Activated CD8-positive, alpha-beta memory T cell treated with anti-CD3 and anti-CD28 coated beads, Interleukin-2, amount 50 U/mL, for 24 hours (primary cell): ENCODE measurements around the gene XPNPEP2.

Source experiments
- DNase-seq: peaks from one replicate; pipeline ENCODE4 v3.0.0-alpha.2; 2020; ENCODE audit errors: extremely low read depth

Gene XPNPEP2

DNA sequence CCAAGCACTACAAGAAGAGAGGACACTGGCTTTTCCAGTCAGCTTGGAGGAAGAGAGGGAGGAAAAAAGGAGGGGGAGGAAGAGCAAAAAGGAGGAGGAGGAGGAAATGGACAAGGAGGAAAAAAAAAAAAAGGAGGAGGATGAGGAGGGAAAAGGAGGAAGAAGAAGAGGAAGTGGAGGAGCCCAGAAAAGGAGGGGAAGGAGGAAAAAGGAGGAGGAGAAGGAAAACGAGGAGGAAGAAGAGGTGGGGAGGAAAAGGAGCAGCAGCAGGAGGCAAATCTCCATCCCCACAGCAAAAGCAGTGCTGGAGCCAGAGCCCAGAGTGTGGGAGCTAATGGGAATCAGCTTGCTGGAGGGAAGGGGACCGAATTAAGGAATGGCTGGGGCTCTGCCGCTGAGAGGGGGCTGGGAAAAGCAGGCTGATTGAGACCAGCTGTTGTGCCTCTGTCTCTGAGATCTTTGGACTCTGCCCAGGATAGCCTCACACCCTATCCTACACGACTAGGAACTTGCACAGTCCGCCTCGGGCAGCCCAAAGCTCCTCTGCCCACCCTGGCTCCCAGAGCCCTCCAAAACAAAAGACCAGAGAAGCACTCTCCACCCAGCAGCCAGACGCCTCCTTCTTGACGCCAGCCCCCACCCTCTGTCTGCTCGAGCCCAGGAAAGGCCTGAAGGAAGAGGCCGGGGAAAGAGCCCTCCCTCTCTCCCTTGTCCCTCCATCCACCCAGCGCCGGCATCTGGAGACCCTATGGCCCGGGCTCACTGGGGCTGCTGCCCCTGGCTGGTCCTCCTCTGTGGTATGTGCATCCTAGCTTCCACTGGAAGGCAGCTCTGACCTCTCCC, at the start of gene XPNPEP2:
Gene XPNPEP2 (plus strand): TSS at position 514 of the 843 bp plus-strand sequence. CDS start 235 bp downstream, at position 749.
- DNase-seq = no peak

GRCh38 chrX:129689796-129690195, 49.0 kb upstream of the XPNPEP2 start:
- DNase-seq = no peak

DNA sequence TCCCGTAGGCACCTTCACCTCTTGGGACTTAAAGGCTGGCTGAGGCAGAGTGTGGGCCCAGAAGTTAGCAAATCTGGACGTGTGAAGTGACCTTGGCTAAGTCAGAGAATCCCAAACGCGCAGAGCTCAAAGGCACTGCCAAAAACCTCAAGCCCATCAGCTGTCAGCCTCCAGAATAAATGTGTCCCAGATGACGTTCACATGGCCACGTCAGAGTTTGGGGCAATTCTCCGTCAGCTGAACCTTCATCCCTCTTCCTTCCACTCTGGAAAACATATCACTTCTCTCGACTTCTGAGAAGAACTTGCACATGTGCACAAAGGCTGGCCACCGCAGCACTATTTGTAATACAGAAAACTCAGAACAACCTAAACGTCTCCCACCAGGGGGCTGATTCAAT, 48.3 kb upstream of the XPNPEP2 start:
- no peak for DNase-seq

DNA sequence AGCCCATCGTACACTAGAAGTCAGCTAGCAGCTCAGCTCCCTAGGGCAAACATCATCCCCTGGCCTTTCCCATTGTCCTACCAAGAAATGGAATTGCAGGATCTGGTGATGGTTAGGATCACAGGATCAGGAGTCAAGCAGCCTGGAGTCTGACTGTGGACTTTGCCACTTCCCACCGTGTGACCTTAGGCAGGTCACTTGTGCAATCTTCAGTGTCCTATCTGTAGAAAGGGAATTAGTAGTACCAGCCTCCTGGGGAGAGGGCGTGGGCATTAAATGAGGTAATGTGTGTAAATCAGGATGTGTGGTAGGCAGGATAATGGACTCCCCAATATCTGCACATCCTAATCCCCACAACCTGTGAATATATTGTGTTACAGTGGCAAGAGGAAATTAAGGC, 45.4 kb upstream of the XPNPEP2 start:
- no peak for DNase-seq

DNA sequence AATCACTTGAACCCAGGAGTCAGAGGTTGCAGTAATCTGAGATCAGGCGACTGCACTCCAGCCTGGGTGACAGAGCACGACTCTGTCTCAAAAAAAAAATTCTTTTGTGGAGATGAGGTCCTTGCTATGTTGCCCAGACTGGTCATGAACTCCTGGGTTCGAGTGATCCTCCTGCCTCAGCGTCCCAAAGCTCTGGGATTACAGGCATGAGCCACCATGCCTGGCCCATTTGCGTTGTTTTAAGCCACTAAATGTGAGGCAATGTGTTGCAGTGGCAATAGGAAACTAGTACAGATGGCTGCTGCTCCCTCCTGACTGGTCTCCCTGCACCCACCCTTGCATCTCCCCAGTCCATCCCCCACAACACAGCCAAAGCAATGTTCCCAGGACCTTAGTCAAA, 44.0 kb upstream of the XPNPEP2 start:
- no peak for DNase-seq

DNA sequence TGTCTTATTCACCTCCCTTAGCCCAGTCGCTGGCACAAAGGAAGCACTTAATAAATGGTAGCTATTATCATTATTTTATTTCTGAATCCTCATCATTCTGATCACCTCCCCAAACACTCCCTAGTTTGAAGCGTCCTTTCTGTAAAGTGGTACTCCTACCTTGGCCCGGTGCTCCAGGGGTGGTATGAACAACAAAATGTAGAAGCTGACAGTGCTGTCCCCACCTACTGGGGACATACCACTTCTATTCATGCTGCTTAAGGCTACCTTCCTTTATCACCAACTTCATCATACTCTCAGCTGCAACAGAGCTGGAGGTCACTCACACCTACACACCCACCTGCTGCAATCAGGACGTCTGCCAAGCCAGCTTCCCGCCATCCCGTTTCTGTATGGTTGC, 43.2 kb upstream of the XPNPEP2 start:
- no peak for DNase-seq

DNA sequence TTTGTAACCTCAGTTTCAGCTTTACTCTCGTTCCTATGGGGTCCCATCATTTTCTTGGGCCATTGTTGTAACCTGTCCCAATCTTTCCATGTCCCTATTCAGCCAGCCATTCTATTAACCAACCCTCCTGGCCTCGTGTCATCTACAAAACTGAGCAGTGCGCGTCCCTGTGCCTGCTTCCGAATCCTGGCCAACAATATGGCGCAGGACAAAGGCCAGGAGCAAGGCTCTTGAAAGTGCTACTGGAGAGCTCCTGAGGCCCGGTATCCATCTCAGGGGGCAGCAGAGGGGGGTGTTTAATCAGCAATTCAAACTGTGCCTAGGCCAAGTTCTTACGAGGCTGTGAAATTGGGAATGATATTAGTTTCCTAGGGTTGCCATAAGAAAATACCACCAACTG, 42.8 kb upstream of the XPNPEP2 start:
- no peak for DNase-seq

DNA sequence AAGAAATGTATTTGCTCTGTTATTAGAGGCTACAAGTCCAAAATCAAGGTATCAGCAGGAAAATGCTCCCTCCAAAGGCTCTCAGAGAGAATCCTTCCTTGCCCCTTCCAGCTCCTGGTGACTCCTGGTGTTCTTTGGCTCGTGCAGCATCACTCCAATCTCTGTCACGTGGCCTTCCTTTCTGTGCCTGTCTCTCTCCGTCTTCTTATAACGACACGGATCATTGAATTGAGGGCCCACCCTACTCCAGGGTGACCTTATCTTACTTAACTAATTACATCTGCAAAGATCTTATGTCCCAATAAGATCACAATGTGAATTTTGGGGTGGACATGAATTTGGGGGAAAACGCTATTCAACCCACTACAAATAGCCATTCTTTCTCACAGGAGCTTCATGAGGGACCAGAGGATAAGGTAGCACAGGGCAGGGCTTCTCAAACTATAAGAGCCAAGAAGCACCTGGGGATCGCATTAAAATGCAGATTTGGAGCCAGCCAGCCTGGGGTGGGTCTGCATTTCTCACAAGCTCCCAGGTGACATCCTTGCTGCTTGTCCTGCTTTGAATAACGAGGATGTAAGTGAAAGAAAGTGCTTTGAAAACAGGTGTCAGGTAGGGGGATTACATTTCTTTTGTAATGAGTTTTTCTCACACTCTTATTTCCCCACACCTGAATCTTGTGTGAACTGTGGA, 42.2 kb upstream of the XPNPEP2 start:
- DNase-seq = no peak

- no peak for DNase-seq
Observed at GRCh38 chrX:129697204-129697829, 41.5 kb upstream of the XPNPEP2 start.

- DNase-seq = no peak
Observed at GRCh38 chrX:129698150-129698549, 40.6 kb upstream of the XPNPEP2 start.

- DNase-seq = no peak
Observed at GRCh38 chrX:129700536-129700935, 38.2 kb upstream of the XPNPEP2 start.

DNA sequence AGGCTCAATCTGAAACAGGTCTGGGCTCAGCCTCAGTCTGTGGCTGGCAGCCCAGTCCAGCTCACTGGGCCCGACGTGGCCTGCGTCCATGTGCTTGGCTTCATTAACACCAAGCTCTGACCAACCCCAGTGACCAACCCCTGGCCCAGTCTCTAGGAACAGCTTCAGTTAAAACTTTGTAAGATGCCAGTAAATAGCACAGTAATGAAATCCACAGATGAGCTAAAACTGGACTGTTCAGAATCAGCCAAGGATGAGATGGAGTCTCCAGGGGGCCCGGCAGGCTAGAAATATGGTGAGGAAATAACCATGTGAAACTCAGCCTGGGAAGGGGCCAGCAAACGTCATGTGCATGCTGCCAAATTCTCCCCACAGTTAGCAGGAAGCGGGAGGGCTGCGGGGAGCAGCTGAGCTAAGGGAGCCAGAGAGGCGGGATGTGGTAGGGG, 37.1 kb upstream of the XPNPEP2 start:
- no peak for DNase-seq

DNA sequence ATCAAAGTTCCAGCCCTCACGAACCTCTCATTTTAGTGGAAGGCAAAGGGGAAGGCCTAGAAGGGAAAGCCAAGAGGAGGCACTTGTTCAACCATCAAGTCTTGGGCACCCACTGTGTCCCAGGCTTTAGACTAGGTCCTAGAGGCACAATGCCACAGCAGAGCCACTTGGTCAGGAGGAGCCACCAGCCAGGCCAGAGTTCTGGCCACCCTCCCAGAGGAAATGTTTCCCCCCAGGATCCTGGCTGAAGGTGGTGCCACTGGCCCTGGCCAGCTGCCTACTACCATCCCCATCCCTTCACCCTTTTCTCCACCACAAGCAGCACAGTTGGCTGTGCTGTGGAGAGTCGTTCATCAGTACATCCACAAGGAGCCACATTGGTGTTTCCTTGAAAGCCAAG, 34.3 kb upstream of the XPNPEP2 start:
- DNase-seq = no peak

DNA sequence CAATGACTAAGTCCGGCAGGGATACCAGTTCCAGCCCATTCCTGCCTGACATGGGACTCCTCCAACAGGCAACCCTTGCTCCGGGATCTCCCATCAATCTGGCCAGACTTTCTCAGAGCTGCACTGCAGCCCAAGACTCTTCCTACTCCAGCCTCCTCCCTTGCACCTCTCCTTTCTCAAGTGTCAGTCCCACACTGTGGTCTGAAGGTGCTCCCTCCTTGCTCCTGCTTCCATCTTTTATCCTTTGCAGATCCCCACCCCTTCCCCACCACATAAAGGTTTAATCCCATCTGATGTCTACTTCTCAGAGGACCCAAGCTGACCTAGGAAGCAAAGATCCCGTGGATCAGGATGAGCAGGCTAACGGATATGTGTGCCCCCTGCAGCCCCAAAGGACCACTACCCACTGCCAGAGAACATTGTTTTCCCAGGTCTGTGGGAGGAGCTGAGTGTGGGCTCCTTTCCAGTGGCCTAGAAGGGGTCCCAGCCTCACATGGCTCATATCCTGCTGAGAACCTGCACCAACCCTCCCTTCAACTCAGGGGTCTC, 33.3 kb upstream of the XPNPEP2 start:
- no peak for DNase-seq

- no peak for DNase-seq
Observed at GRCh38 chrX:129705988-129706387, 32.8 kb upstream of the XPNPEP2 start.

- DNase-seq = no peak
Observed at GRCh38 chrX:129706400-129707072, 32.2 kb upstream of the XPNPEP2 start.

GRCh38 chrX:129714581-129714980, 24.2 kb upstream of the XPNPEP2 start:
- DNase-seq = no peak

- no peak for DNase-seq
Observed at GRCh38 chrX:129716507-129716906, 22.3 kb upstream of the XPNPEP2 start.

GRCh38 chrX:129717892-129718291, 20.9 kb upstream of the XPNPEP2 start:
- DNase-seq = no peak

DNA sequence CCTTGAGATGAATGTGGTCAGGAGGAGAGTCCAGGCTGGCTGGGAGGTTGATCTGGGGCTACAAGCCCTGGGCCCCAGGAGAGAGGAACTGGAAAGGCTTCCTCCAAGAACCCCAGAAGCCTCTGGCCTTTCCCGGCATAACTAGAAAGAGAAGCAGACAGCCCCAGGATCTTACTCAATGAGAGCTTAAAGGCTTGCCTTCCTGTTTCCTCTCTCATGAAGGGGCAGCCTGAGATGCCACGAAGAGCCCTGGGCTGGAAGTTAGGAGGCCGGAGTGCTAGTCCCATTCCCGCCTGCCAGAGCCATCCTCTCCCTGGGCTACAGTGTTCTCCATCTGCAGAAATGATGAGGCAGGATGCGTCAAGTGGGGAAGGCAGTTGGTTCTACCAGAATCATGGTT, 20.1 kb upstream of the XPNPEP2 start:
- DNase-seq = no peak

DNA sequence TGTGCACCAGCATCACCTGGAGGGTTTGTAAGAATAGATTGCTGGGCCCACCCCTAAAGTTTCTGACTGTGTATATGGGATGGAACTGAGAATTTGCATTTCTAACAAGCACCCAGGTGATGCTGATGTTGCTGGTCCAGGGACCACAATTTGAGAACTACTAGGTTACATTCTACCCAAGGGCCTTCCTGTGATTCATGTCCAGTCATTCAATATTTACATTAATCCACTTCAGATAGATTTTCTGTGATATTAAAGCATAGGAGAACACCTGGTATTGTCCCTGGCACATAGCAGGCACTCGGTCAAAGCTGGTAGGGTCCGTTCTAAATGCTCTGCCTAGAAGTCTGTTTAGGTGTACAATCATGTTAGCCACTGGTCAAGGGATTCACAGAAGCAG, 19.5 kb upstream of the XPNPEP2 start:
- DNase-seq = no peak
